HG02610 (cell line): ENCODE results near the gene FAM111A.
"Not testable (repeated sequence)": the region's sequence is repeated elsewhere in the genome, so short reads cannot be mapped to it uniquely, and the experiment has no call there.

Source experiments
- ATAC-seq: cut with Tn5 transposase; IDR thresholded peaks from one replicate; pipeline ENCODE4 v1.9.1; 2021; ENCODE audit warnings: mild to moderate bottlenecking, moderate library complexity; ENCODE audit not compliant: unreplicated experiment

Gene FAM111A, protein sequence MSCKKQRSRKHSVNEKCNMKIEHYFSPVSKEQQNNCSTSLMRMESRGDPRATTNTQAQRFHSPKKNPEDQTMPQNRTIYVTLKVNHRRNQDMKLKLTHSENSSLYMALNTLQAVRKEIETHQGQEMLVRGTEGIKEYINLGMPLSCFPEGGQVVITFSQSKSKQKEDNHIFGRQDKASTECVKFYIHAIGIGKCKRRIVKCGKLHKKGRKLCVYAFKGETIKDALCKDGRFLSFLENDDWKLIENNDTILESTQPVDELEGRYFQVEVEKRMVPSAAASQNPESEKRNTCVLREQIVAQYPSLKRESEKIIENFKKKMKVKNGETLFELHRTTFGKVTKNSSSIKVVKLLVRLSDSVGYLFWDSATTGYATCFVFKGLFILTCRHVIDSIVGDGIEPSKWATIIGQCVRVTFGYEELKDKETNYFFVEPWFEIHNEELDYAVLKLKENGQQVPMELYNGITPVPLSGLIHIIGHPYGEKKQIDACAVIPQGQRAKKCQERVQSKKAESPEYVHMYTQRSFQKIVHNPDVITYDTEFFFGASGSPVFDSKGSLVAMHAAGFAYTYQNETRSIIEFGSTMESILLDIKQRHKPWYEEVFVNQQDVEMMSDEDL

GRCh38 chr11:59142530-59143507 lies at the start of gene FAM111A:
Gene FAM111A (plus strand): TSS chr11:59142856. CDS start chr11:59148873, 6,017 bp downstream.
- ATAC-seq = peak; percentile 79

- ATAC-seq = not testable (repeated sequence)
These were observed 49.1 kb upstream of the FAM111A start for GRCh38 chr11:59093576-59093975.

DNA sequence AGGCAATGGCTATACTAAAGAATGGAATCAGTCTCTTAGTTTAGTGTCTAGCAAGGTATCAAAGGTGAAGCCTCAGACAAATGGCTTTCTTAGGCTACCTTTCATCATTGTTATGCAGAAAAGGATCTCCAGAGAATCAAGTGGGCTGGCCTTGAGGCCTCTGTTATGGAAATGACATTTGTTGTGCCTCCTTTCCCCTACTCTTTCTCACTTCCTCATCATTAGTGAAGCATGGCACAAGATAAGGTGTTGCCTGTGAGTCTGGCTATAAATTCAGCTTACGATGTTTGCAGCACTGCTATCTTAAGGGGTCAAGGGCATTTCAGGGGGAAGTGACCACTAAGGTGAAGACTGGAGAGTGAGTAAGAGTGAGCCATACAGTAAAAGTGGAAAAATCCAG lies 47.4 kb upstream of the FAM111A start:
- ATAC-seq = peak; percentile 84

GRCh38 chr11:59095972-59096575 lies 46.6 kb upstream of the FAM111A start:
- ATAC-seq = not testable (repeated sequence)

GRCh38 chr11:59097113-59097708 lies 45.4 kb upstream of the FAM111A start:
- ATAC-seq = no peak

- ATAC-seq = not testable (repeated sequence)
These were observed 44.7 kb upstream of the FAM111A start for GRCh38 chr11:59097938-59098337.

DNA sequence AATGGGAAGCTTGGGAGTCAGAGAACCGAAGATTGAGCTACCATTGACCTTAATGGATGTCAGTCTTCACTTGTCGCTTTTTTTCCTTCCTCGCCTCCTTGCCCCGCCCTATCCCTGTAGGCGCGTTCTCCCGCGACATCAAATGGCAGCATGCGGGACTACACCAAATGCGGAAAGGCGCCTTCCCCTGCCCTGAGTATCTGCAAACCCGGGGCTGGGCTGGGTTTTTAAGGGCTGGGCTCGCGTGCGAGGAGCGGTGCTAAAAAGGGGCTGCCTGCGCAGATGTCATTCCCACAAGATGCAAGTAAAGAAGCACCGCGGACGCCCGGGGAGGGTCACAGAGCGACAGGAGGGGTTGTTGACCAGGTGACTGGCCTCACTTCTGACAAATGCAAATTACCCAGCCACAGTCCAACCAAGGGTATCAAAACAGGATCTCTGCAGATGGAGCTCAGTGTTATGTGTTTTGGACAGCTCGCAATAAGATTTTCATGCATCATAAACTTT lies 40.3 kb upstream of the FAM111A start:
- ATAC-seq = peak; percentile 67

- peak; percentile 75 for ATAC-seq
These were observed 36.0 kb upstream of the FAM111A start, which contains the start of gene FAM111B for GRCh38 chr11:59106363-59107336. Gene FAM111B (plus strand): TSS chr11:59107237. CDS start chr11:59109626, 2,389 bp downstream.

GRCh38 chr11:59107721-59108120 lies 34.9 kb upstream of the FAM111A start:
- ATAC-seq = peak; percentile 33

GRCh38 chr11:59112494-59112893 lies 30.2 kb upstream of the FAM111A start:
- no peak for ATAC-seq

GRCh38 chr11:59114344-59114743 lies 28.3 kb upstream of the FAM111A start:
- no peak for ATAC-seq

DNA sequence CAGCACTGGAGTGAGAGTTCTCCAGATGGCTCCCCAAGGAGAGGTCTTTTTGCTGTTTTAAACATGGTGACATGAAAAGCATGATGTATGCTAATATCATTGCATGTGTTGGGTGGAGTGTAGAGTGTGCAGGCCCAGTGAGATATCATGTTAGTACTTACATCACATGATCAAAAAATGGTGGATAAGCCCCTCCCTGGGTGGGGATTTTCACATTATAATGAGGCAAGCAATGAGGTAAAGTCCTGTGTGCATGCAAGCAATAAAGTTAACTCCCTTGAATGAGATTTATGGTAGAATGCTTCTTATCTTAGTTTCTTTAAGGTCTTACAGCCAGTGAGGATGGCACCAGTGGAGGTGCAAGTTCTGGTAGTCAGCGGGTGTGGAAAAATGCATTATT lies 27.1 kb upstream of the FAM111A start:
- ATAC-seq = no peak

- ATAC-seq = no peak
These were observed 24.9 kb upstream of the FAM111A start for GRCh38 chr11:59117774-59118173.

- no peak for ATAC-seq
These were observed 22.8 kb upstream of the FAM111A start for GRCh38 chr11:59119826-59120225.

- peak; percentile 95 for ATAC-seq
These were observed 6.8 kb upstream of the FAM111A start for GRCh38 chr11:59135648-59136461.

- not testable (repeated sequence) for ATAC-seq
These were observed 6.1 kb upstream of the FAM111A start for GRCh38 chr11:59136551-59136950.

- ATAC-seq = no peak
These were observed 5.5 kb upstream of the FAM111A start for GRCh38 chr11:59137190-59137589.

- no peak for ATAC-seq
These were observed 4.0 kb upstream of the FAM111A start for GRCh38 chr11:59138643-59139042.
